HG02840 (cell line): ENCODE data around the gene SFRP5.

Source experiments
- ATAC-seq: cut with Tn5 transposase; IDR thresholded peaks from one replicate; pipeline ENCODE4 v1.9.1; 2021; ENCODE audit warnings: mild to moderate bottlenecking, moderate library complexity, moderate number of reproducible peaks; ENCODE audit not compliant: unreplicated experiment, low FRiP score

Gene SFRP5, protein sequence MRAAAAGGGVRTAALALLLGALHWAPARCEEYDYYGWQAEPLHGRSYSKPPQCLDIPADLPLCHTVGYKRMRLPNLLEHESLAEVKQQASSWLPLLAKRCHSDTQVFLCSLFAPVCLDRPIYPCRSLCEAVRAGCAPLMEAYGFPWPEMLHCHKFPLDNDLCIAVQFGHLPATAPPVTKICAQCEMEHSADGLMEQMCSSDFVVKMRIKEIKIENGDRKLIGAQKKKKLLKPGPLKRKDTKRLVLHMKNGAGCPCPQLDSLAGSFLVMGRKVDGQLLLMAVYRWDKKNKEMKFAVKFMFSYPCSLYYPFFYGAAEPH

DNA sequence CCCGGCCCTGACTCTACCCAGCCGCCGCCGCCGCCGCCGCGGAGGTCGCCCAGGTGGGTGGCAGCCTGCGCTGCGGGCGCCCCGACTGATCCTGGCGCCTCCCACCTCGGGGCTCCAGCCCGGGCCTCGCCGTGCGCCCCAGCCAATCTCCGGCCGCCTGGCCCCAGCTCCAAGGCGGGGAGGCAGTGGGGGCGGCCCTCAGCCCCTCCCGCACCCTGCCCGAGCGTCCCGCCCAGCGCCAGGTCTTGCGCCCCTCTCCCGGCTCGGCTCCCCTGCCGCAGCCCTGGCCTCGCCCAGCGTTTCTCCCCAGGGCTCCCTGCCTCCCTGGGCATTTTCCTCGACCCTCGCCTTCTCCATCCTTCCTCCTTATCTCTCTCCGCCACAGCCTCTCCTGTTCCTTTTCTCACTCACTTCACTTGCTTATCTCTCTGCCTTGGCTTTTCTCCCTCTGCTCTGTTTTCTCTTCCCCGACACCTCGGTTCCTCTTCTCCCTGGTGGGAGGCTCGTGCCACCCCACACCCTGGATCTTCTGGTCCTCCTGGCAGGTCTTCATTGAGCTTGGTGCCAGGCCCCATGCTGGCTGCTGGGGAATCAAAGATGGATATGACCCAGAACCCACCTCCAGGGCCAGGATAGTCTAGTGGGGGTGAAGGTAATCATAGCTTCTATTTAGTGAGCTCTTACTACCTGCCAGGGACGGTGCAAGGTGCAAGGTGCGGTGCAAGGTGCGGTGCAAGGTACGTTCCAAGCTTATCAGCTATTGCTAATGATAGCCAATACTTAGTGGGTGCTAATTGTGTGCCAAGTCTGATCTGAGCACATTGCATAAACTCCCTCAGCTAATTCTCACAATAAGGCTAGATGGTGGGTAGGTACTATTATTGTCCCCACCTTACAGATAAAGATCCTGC, at the start of gene SFRP5:
Gene SFRP5 (minus strand): TSS at position 87 of the 911 bp plus-strand sequence. CDS start 166 bp downstream, outside the sequence.
- ATAC-seq = no peak

DNA sequence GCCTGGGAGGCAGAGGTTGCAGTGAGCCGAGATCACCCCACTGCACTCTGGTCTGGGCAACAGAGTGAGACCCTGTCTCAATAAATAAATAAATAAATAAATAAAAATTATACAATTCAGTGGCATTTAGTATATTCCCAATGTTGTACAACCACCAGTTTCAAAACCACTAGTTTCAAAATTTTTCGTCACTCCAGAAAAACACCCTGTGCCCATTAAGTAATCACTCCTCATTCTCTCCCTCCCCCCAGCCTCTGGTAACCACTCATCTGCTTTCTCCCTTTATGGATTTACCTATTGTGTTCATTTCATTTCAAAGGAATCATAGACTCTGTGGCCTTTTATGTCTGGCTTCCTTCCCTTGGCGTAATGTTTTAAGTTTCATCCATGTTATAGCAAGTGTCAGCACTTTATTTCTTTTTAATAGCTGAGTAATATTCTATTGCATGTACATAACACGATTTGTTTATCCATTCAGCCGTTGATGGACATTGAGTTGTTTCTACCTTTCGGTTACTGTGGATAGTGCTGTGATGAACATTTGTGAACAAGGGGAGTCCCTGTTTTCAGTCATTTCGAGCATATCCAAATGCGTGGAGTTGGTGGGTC, 48.4 kb upstream of the SFRP5 start:
- no peak for ATAC-seq

DNA sequence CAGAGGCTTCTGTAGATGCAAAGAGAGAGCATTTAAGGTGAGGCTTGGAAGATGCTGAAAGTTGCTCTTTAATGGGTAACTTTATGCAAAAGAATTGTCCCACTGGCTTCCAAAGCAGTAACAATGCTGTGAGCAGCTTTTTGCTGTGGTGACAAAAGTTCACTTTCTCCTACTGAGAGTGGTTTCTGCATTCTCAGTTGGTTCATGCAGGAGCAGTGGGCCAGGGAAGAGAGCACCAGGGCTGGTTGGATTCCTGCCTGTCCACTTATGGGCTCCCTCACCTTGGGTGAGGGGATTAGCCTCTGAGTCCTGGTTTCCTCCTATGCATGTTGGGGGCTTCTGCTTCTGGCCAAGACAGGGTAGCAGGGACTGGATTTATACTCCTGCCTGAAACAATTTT, 46.8 kb upstream of the SFRP5 start:
- ATAC-seq = no peak

DNA sequence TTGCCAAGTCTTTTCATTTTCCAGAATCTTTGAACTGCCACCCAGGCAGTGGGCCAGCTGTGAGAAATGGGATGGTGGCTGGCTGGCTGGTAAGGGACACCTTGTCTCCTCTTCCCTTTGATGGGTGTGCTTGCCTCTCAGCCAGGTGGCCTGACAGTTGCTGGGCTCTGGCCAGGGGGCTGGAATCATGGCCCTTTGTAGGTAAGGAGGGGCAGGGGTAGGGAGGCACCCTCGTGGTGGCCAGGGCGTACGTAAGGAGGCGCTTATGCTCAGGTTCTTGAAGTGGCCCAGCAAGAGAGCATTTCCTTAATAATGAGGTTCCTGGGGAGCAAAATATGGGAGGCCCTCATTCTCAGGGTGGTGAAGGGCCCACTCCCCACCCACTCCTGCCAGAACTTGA, 44.8 kb upstream of the SFRP5 start:
- no peak for ATAC-seq

DNA sequence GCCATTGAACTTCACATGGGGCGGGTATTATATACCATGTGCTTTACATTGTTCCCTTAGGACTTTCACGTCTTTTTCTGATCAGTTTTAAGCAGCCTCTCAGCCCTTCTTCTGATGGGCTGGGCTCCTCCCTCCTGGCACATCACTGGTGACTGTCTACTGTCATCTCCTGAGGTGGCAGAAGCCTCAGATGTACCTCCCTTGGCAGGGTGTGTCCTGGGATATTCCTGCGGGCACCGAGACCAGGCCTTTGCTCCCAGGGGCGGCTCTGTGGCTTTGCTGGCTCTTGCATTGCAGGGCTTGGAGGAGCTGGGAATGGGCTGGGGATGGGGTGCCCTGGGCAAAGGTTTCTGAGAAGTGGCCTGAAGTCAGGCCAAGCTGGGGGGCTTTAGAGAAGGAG, 43.2 kb upstream of the SFRP5 start:
- no peak for ATAC-seq

DNA sequence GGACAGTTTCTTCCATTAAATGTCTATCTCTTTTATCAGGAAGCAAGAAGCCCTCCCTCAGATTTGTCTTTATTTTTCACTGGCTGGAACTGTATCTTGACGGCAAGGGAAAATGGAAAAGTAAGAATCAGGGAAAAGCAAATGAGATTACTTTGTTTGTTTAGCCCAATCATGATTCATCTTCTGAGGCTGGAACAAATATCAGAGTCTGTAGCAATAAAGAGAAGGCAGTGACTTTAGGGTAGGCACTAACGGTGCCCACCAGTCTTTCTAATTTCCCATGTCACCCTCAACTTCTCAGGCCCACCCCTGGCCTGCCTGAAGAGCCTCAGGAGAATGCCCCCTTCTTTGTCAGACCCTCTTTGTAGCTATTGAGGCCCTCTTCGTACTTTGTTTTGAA, 41.5 kb upstream of the SFRP5 start:
- no peak for ATAC-seq

DNA sequence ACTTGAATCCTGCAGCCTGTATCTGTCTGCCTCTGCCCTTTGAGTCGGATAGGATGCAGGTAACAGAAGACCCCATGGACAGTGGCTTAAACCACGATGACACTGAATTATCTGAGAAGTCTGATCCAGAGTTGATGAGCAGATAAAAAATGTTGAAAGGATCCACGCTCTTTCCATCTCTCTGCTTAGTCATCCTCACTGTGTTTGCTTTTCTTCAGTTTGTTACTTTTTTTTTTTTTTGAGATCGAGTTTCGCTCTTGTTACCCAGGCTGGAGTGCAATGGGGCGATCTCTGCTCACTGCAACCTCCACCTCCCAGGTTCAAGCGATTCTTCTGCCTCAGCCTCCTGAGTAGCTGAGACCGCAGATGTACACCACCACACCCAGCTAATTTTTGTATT, 40.9 kb upstream of the SFRP5 start:
- ATAC-seq = no peak

DNA sequence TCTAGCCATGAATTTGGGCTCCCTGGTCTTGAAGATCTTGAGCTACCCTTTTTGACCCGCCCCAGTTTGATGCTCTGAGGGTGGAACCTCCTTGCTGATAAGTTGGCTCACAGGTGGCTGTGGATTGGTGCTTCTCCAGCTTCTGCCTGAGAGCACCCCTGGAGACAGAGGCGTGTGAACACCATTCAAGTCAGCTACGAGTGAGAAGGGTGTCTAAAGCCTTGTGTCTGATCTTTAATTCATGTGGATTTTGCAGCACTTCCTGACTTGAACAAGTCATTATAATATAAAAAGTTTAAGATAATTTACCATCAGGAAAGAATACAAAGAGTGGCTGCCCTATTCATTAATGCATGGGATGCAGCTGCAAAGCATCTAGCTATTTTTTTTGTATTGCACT, 40.2 kb upstream of the SFRP5 start:
- ATAC-seq = no peak

DNA sequence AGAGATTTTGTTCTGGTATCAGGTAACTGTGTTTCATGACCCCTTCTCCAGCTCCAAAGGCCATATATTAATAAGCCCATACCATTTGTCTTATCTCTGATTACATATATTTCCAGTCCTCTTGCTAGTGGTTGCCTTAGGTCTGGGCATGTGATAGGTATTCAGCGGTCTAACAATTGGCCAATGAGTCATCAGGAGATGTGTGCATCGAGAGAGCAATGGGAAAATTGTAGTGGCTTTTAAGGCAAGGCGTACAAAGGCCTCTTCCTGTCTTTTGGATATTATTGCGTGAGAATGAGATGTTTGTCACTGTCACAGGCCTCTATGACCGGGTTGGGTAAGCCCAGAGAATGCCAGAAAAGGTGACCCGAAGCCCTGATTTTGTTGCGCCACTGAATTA, 38.6 kb upstream of the SFRP5 start:
- ATAC-seq = no peak

DNA sequence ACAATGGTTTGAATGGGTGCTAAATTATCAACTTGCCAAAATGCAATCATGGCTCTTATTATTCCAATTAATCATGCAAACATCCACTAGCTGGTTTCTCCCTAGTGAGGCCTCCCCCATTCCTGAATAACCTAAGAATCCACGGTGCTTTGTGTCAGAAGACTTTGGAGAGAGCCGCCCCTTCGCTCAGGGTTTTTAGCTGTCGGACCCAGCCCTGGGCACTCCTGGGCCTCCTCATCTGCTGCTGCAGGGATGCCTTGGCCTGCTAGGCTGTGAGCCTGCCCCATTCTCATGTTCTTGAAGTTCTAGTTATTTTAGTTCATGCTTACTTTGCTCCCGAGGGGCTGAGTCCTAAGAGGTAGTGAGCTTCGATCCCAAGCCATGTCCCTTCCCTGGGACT, 34.1 kb upstream of the SFRP5 start:
- no peak for ATAC-seq

DNA sequence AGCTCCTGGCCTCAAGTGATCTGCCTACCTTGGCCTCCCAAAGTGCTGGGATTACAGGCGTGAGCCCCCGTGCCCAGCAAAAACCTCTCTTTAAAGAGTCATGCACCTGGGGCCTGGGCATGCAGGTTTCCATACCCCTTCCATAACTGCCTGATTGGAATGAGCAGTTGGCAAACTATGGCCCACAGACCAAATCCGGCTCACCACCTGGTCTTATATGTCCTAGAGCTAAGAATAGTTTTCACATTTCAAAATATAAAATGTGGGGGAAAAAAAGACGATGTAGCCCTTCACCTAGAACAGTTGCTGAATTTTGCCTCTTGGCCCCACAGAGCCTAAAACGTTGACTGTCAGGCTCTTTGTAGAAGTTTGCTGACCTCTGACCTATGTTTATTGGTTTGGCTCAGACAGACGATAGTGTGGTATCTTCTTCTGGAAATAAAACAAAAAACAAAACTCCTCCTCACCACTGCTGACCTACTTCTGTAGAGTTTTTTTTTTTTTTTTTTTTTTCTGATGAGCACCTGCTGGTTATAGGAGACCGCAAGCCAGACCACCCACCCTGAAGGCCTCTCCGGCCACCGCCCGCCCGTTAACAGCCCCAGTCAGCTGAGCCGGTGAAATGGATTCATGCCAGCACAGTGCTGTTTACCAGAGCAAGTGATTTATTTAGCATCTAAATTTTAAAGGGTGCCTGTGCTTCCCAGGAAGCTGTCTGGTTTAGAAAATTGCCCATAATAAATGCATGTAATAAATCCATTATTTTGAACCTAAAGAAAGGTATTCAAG, 33.5 kb upstream of the SFRP5 start:
- no peak for ATAC-seq

DNA sequence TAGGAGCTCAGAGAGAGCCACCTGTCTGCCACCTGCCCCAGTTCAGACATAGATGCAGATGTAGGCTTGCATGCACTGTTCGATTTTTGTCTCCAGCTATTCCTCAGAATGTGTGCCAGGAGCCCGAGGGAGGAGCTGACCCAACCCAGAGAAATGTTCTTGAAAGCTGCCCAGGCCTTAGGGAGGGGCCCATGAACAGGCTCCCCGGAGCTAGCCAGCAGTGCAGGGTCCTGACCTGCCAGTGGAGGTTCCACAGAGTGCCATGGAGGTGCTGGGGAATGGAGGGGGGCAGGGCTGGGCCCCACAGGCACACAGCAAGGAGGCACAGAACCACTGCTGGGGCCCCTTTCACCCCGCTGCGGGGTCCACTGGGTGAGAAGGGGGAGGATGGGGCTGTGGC, 29.6 kb upstream of the SFRP5 start:
- ATAC-seq = no peak

DNA sequence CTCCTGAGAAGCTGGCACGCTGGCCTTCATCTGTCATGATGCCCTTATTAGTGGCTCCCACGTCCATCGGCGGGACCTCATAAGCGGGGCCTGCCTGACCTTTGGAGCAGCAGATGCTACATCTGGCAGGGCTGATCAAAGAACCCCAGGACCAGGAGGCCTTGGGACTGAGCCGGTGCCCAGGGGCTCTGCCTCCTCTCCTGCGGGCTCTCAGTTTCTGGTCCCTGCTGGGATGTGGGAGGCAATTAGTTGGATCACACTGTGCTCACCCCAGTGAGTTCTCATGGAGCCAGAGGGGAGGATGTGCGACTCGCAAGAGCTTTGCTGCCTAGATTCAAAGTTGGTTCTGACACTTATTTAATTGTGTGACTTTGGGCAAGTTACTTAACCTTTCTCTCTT, 28.7 kb upstream of the SFRP5 start:
- ATAC-seq = no peak

DNA sequence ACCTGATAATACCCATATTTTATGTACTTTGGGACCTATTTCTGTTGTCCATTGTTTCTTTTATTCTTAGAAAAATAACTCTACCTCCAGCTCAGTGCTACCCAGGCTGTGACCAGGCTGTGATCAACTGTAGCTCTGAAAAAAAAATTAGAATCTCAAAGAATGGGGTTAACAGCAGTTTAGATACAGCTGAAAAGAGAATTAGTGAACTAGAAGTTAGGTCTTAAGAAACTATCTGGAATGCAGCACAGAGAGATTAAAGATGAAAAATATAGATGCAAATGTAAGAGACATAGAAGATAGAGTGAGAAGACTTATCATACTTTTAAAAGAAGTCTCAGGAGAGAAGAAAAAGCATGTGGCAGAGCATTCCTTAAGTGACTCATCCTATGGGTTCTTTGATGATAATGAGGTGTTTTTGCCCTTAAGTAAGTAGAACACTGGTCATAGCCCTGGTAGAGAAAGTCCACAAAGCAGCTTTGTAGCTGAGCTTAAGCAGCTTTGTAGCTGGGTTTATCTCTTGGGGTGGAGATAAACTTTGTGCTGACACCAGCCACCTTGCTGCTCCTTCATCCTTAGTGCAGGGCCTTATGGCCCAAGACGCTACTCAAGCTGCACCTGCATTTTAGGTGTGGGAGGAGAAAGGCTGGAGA, 27.3 kb upstream of the SFRP5 start:
- no peak for ATAC-seq

DNA sequence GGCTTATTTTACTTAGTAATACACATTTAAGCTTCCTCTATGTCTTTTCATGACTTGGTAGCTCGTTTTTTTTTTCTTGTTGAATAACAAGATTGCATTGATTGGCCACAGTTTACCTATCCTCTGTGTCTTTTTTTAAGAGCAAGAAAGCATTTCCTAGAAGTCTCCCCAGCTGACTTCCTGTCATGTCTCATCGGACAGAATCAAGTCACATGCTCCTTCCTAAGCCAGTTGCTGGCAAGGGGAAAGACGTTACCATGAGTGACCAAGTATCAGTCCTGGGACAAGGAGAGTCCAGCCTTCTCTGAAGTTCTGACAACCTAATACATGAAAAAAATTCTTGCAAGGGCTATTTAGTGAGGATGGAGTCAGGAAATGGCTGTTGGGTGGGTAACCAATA, 24.9 kb upstream of the SFRP5 start:
- no peak for ATAC-seq

DNA sequence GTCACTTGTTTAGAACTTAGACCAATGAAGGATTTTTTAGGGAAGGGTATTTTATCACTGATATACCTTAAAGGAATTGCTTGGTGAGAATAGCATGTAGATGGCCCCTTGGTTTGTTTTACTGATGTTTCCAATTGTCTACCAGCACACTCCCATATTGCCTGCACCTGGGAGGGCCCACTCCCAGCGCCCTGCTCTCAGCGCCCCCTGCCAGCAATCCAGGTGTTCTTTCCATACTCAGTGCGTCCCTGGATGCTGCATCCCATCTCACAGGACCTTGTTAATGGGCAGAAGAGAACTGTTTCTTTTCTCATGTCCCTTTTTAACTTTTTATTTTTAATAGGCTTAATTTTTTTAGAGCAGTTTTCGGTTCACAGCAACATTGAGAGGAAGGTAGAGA, 24.1 kb upstream of the SFRP5 start:
- ATAC-seq = no peak

DNA sequence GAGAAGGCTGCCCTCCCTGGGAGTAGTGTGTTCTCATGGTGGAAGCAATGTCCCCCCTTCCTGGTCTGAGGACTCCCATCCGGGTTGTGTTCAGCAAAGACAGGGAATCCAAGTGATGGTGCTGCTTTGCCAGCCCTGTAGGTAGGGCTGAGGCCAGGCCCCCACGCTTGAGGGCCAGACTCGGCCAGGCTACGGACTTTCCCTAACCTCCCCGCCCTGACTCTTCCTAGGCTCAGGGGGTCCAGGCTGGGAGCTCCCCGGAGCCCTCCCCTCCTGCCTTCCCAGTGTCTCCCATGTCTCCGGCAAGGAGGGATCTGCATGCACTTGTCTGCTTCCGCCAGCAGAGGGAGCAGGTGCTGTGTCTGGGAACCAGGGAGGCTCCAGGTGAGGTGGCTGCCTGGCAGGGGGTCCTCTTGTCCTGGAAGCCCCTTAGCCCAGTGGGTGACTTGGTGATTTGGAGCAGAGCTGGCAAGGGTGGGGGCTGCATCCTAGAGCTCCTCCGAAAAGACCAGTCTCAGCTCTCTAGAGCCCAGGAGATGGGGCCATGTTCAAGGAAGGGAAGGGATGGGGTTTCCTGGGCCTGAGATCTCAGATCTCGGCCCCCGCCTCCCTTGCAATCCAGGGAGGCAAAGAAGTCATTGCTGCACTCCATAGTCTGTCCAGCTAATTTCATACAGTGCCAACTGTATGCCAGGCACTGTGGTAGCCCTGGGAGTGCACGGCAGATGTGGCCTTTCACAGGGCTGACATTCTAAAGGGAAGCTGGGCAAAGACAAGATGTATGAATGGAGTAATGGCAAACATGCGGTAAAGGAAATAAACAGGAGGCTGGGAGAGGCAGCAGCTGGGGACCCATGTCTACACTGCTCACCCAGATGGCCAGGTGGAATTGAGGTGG, 20.3 kb upstream of the SFRP5 start:
- ATAC-seq = no peak

DNA sequence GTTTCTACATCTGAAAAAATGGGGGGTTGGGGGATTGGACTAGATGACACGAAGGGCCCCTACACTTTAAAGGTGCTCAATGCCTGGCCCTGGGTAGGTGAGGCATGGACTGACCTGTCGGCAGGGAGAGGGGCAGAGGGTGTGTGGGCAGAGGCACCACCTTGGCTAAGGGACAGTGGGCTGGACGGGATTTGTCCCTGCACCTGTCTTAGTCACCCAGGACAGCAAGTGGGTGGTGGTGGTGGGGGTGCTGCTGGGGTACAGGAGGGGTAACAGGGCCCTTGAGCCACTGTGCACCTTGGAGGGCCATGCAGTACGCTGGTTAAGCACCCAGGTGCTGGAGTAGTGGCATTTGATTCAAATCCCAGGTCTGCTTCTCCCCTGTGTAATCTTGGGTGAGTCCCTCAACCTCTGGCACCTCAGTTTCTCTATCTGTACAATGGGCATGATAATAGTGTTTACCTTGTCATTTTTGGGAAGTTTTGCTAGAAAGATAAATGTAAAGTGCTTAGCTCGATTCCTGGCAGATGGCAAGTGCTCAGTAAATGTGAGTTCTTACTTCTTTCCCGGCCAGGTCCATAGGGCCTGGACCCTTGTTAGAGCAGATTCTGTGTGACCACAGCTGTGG, 18.1 kb upstream of the SFRP5 start:
- no peak for ATAC-seq
